ENCODE measurements around the gene MIER1. TPM values are rescaled to one million over a fixed set of nuclear protein-coding genes. Genes with fewer than 3 reads are reported as not detected.
A peak's percentile ranks its signal among the peaks of the same experiment; 100 is the strongest.

The MIER1 gene
- total and polyA plus RNA-seq, 12 donors: 5.8 to 22.4 (median 19.9) TPM

GRCh38 chr1:67009792-67010191 is 85.0 kb downstream of the MIER1 start:
- intact Hi-C loops (cut with DNase I): loop anchor here in 1 of 10 donors (5.0 kb wide), 1 partner anchor 43 kb away; the partner anchor contains the start of gene SLC35D1
- Histone ChIP-seq H3K27ac (no peak overlapping the region), H3K27me3 (no peaks in the 10 kb centered on the region), H3K9me3 (no peaks in the 10 kb centered on the region), H3K4me1 (peaks cover 0 to 14% (median 8%) of the 10 kb centered on the region in 9 donors), H3K4me3 (no peak overlapping the region), H3K36me3 (peaks cover 0 to 50% (median 0%) of the 10 kb centered on the region in 9 donors)
- no peak for ATAC-seq
- TF ChIP-seq CTCF (IDR thresholded peaks at IDR 0.05): no peak
- DNase-seq: no peak
- 96% methylated on average over 3 of the region's 3 CpGs for WGBS, 2 donors

- no peak overlapping the region for H3K27ac ChIP-seq
- TF ChIP-seq CTCF (IDR thresholded peaks at IDR 0.05): no peak
- peaks cover 0 to 66% (median 1%) of the 10 kb centered on the region in 9 donors for H3K36me3 ChIP-seq
- ATAC-seq (peak in 3 of 8 donors; percentile 61 to 81 (median 67)), DNase-seq (no peak)
- H3K9me3 ChIP-seq: no peaks in the 10 kb centered on the region
- intact Hi-C loops (cut with DNase I): no loop called here
- no peak overlapping the region for H3K4me3 ChIP-seq
- H3K4me1 ChIP-seq: peaks cover 0 to 7% (median 0%) of the 10 kb centered on the region in 9 donors
- no peaks in the 10 kb centered on the region for H3K27me3 ChIP-seq
- WGBS, 2 donors: 33 to 39% methylated on average over 2 of the region's 2 CpGs
Measured at GRCh38 chr1:67013573-67013972, 88.8 kb downstream of the MIER1 start.

- Histone ChIP-seq H3K9me3 (no peaks in the 10 kb centered on the region), H3K27me3 (no peaks in the 10 kb centered on the region), H3K4me1 (peaks cover 2 to 29% (median 25%) of the 10 kb centered on the region in 9 donors), H3K36me3 (peaks cover 0 to 57% (median 4%) of the 10 kb centered on the region in 9 donors), H3K4me3 (no peak overlapping the region), H3K27ac (peak overlapping the region in 2 of 10 donors; percentile 0 to 85)
- ATAC-seq (no peak), DNase-seq (no peak)
- WGBS, 2 donors: 68 to 81% methylated on average over 2 of the region's 2 CpGs
- no peak for TF ChIP-seq CTCF (IDR thresholded peaks at IDR 0.05)
- intact Hi-C loops (cut with DNase I): no loop called here
Measured at GRCh38 chr1:67018574-67018973, 93.8 kb downstream of the MIER1 start.

- no peak for TF ChIP-seq CTCF (IDR thresholded peaks at IDR 0.05)
- no peak for DNase-seq
- ATAC-seq: no peak
- Histone ChIP-seq H3K27ac (peak overlapping the region in 8 of 10 donors; percentile 28 to 85 (median 74)), H3K4me1 (peaks cover 2 to 29% (median 21%) of the 10 kb centered on the region in 9 donors), H3K36me3 (peaks cover 0 to 54% (median 4%) of the 10 kb centered on the region in 9 donors), H3K27me3 (no peaks in the 10 kb centered on the region), H3K9me3 (no peaks in the 10 kb centered on the region), H3K4me3 (no peak overlapping the region)
- intact Hi-C loops (cut with DNase I): no loop called here
- 97 to 98% methylated on average over 4 of the region's 4 CpGs for WGBS, 2 donors
Measured at GRCh38 chr1:67019121-67019520, 94.3 kb downstream of the MIER1 start.

All from heart right ventricle (tissue), 16 donors.